GM18520 (cell line): Measurements from ENCODE around the gene PTPRH.
"Not testable (repeated sequence)": the region's sequence is repeated elsewhere in the genome, so short reads cannot be mapped to it uniquely, and the experiment has no call there.

Experiments
- ATAC-seq: cut with Tn5 transposase; IDR thresholded peaks from one replicate; pipeline ENCODE4 v1.9.1; 2021; ENCODE audit not compliant: unreplicated experiment

PTPRH gene

GRCh38 chr19:55186080-55186479 is 23.2 kb downstream of the PTPRH start:
- ATAC-seq = no peak

- no peak for ATAC-seq
Measured at GRCh38 chr19:55181740-55182139, 27.6 kb downstream of the PTPRH start.

GRCh38 chr19:55179606-55180484 is 29.5 kb downstream of the PTPRH start, which contains the start of gene SYT5:
SYT5 (minus strand) TSS chr19:55180289; CDS start chr19:55179041, 1,248 bp downstream.
- no peak for ATAC-seq

GRCh38 chr19:55178781-55179599 is 30.3 kb downstream of the PTPRH start:
- ATAC-seq = peak; percentile 74

DNA sequence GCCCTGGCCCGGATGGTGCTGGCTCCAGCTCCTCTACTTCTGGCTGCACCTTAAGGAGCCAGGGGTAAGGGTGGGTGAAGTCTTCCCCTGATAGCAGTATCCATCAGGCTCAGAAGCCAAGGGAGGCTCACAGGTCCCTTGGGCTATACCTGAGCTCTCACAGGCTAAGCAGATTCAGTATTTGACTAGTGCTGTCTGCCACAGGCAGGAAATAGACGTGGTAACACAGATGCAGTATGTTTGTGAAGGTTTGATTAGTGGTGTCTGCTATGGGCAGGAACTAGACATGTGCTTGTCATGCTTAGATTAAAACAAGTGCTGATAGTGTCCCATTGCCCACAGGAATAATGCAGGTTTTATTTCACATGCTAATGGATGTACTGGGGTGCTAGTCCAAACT is 33.2 kb downstream of the PTPRH start:
- no peak for ATAC-seq

DNA sequence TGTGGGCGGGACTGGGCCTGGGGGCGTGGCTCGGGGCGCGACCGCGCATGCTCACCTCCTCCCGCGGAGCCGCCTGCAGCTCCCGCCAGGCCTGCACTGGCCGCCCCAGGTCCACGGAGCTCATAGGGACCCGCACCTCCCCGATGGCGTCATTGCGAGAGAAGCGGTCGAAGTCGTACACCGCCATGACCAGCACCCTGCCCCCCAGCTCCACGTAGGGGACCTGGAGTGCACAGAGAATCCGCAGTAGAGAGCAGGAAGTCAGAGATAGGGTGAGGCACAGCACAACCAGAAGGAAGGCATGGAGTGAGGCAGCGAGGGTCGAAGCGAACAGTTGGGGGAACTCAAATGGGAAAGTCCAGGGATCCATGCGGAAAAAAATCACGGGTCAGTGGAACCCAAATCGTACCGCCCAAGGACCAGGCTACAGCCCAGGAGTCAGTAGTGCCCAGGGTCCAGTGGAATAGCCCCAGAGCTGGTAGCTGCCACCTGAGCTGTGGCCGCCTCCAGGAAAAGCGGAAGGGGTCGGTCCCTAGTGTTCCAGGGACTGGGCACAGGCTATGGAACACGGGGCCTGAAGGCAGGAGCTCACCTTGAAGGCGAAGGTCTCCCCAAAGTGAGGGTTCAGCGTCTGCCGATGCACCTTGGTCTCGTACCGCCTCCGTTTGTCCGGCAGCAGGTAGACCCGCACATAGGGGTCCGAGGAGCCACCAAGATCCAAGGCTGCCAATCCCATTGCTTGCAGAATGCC is 34.0 kb downstream of the PTPRH start:
- ATAC-seq = no peak

DNA sequence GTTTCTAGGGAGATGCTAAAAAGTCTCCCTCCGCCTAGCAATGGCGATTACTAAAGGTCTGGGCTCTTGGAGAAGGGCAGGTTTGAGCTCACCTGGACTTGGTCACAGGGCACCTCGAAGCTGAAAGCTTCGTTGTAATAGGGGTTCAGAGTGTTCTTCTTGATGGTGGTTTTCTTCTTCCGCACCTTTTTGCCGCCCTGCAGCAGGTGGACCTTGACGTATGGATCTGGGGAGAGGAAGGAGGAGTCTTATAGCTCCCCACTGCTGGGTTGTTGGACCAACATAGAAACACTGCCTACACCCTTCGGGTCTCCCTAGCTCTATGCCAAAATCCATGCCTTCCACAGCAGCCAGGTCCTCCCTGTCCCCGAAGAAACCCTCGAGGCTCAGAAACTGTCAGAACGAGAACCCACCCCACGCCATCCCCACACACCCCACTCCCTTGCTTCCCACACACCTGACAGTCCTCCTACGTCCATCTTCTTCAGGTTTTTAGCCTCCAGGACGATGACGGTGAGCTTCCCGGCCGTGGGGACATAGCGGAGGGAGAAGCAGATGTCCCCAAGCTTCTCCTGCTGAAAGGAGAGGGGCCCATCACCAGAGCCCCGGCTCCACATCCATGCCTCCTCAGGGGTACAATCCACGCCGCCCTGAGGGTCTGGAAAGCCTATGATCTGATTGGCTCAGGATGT is 34.7 kb downstream of the PTPRH start:
- no peak for ATAC-seq

- no peak for ATAC-seq
Measured at GRCh38 chr19:55173714-55174409, 35.4 kb downstream of the PTPRH start.

GRCh38 chr19:55173186-55173713 is 36.1 kb downstream of the PTPRH start:
- no peak for ATAC-seq

DNA sequence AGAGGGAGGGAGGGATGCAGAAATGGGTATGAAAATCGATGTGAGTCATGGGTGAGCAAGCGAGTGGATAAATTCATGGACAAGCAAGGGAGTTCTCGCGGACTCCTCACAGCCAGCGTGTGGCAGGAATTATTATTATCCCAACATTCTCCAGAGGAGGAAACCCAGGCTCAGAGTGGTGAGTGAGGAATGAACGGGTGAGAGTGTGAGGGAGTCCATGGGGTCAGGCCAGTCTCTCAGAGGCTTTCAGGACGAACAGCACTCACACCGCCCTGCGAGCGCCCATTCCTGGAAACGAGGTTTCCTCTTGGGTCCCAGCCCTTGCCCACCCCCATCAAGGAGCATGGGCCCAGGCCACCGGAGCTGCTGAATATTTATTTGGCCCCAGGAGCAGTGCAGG is 36.6 kb downstream of the PTPRH start:
- no peak for ATAC-seq

DNA sequence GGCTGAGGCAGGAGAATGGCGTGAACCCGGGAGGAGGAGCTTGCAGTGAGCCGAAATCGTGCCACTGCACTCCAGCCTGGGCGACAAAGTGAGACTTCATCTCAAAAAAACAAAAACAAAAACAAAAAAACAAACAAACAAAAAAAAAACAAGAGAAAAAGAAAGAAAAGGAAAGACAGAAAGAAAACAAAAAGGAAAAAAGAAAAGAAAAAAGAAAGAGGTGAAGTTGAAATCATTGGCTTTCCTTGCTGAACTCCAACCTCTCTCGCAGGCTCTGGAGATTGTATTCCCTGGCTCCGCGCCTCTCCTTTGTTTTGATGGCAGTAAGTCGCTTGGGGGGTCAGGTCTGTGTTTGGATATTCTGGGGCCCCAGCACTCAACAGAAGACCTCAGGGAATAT is 37.0 kb downstream of the PTPRH start:
- ATAC-seq = not testable (repeated sequence)

- no peak for ATAC-seq
Measured at GRCh38 chr19:55171440-55171839, 37.9 kb downstream of the PTPRH start.

DNA sequence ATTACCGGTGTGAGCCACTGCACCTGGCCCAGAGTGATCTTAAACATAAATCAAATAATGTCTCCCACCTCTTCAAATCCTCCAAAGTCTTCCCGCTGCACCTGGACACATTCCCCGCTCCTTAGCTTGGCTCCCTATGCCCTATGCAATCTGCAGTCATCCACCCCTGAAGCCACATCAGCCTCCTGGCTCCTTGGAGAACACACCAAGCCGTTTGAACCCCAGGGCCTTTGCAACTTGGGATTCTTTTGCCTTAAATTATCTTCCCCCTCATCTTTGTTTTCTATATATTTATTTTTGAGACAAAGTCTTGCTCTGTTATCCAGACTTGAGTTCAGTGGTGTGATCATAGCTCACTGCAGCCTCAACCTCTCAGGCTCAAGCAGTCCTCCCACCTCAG is 40.2 kb downstream of the PTPRH start:
- no peak for ATAC-seq

DNA sequence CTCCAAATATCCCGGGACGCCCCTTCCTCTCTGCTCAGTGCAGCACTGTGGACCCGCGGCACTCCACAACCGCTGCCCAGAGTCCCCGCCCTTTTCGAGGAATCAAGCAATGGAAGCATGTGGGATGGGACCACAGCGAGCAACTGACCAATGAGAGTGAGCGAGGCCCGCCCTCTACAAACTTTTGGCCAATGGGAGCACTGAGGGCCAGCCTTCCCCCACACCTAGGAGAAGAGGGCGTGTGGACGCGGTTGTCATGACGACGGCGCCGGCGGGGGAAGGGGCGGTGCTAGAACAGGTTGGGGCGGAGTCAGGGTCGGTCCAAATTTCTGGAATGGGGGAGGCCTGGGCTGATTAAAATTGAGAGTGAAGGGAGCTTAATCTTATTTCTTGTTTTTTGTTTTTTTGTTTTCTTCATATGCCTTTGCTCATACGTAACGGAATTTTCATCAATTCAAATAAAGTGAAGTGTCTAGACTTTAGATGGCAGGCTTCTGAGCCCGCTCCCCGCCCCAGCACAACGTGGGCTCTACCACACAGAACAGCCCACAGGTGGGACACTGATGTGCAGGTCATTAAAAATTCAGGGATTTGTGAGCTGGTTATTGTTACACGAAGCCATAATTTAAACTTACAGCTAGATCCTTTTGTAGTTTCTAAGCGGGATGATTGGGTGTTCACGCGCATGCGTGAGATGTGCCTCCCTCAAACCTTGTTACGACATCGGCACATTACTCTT is 42.6 kb downstream of the PTPRH start, which contains the start of gene DNAAF3:
TSS of gene DNAAF3 (minus strand) at position 84 of the 739 bp plus-strand sequence. CDS start 200 bp downstream, outside the sequence.
- no peak for ATAC-seq

- ATAC-seq = no peak
Measured at GRCh38 chr19:55165952-55166529, 43.3 kb downstream of the PTPRH start.

- ATAC-seq = no peak
Measured at GRCh38 chr19:55161571-55162322, 47.6 kb downstream of the PTPRH start.

DNA sequence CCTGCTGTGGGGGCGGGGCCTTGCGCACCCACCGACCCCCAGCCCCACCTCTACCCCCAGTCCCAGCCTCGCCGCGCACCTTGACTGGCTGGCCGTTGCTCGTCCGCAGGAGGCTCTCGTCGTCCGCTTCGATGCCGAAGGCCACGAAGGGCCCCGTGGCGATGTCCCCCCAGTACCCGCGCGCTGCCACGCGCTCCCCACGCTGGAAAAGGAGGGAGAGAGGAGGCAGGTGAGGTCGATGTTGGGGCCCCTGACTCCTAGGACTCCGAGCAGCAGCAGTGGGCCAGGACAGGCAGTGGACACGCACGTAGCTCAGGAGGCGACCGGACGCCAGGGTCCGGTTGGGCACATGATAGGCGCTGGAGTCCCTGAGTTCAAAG is 48.3 kb downstream of the PTPRH start:
- no peak for ATAC-seq
